ENCODE measurements around the gene RASA1. TPM values are rescaled to one million over a fixed set of nuclear protein-coding genes. Genes with fewer than 3 reads are reported as not detected.

RASA1 gene
- total RNA-seq, 1 experiment from 2014 or later: 29.0 TPM

- ChIA-PET POLR2A (interaction anchor here (0.6 kb wide), 1 partner anchor 73 kb away, joined by 13 read pairs; no protein-coding TSS in a partner anchor), CTCF (no interaction called here)
- Histone ChIP-seq H3K27ac (ENCODE audit: low read length) (no peak overlapping the region), H3K27me3 (ENCODE audit: control insufficient read depth, insufficient read depth, low read length) (no peaks in the 10 kb centered on the region), H3K36me3 (ENCODE audit: control insufficient read depth, insufficient read depth, low read length) (peaks cover 53% of the 10 kb centered on the region), H3K4me1 (ENCODE audit: control insufficient read depth, insufficient read depth, low read length) (no peaks in the 10 kb centered on the region), H3K9me3 (ENCODE audit: control insufficient read depth, insufficient read depth, low read depth, low read length) (no peaks in the 10 kb centered on the region), H3K4me3 (ENCODE audit: low read depth in 2 of 2, low read length in 2 of 2) (no peak overlapping the region)
- BruUV-seq (replicated peaks): no TSS peak
- TF ChIP-seq POLR2AphosphoS5 (IDR thresholded peaks at IDR 0.05; ENCODE audit: low read depth, low read length): no peak
- TF ChIP-seq REST (IDR thresholded peaks at IDR 0.05; ENCODE audit: insufficient read depth in 1 of 2, low read depth in 2 of 2, low read length in 1 of 2): no peak
- no peak for TF ChIP-seq CTCF (IDR thresholded peaks at IDR 0.05)
- TF ChIP-seq TCF7L2 (IDR thresholded peaks at IDR 0.05; ENCODE audit: low read depth, low read length): no peak
- no peak for TF ChIP-seq SIN3A (IDR thresholded peaks at IDR 0.05; ENCODE audit: borderline replicate concordance, insufficient read depth, low read depth, low read length)
- intact Hi-C loops (cut with micrococcal nuclease; ENCODE audit: unreplicated experiment) (no loop called here), in situ Hi-C loops (cut with HindIII; ENCODE audit: low pct_unique_long_range_greater_than_20kb, low sequenced_read_pairs) (no loop called here)
- ATAC-seq: no peak
- DNase-seq (ENCODE audit: low read depth, low spot score): no peak
Measured at GRCh38 chr5:87398981-87399614, 131.4 kb downstream of the RASA1 start.

- CTCF ChIA-PET: interaction anchor here (0.5 kb wide), 1 partner anchor 92 kb away, joined by 5 read pairs; no protein-coding TSS in a partner anchor
- no TSS peak for BruUV-seq (replicated peaks)
- Histone ChIP-seq H3K27me3 (ENCODE audit: control insufficient read depth, insufficient read depth, low read length) (no peaks in the 10 kb centered on the region), H3K4me1 (ENCODE audit: control insufficient read depth, insufficient read depth, low read length) (no peaks in the 10 kb centered on the region), H3K36me3 (ENCODE audit: control insufficient read depth, insufficient read depth, low read length) (peaks cover 51% of the 10 kb centered on the region), H3K4me3 (ENCODE audit: low read depth in 2 of 2, low read length in 2 of 2) (no peak overlapping the region), H3K27ac (ENCODE audit: low read length) (no peak overlapping the region), H3K9me3 (ENCODE audit: control insufficient read depth, insufficient read depth, low read depth, low read length) (no peaks in the 10 kb centered on the region)
- DNase-seq (ENCODE audit: low read depth, low spot score) (no peak), ATAC-seq (no peak)
- no peak for TF ChIP-seq CTCF (IDR thresholded peaks at IDR 0.05)
- intact Hi-C loops (cut with micrococcal nuclease; ENCODE audit: unreplicated experiment): no loop called here
- POLR2A ChIA-PET: interaction anchor here (0.5 to 0.9 kb wide), 2 partner anchors 12 to 13 kb away, joined by 3 to 4 read pairs; no protein-coding TSS in a partner anchor
- in situ Hi-C loops (cut with HindIII; ENCODE audit: low pct_unique_long_range_greater_than_20kb, low sequenced_read_pairs): no loop called here
Measured at GRCh38 chr5:87399720-87400119, 132.0 kb downstream of the RASA1 start.
